Activated T-helper 1 cell treated with anti-CD3 and anti-CD28 coated beads, Interleukin-2, amount 50 U/mL, for 16 hours (primary cell): ENCODE results near the gene DNMBP.

ENCODE experiments used
- DNase-seq, 2 donors: peaks; one replicate each; pipeline ENCODE4 v3.0.0-alpha.2; 2020; ENCODE audit warnings: low read depth in 1 of 2, low spot score in 1 of 2

The DNMBP gene, protein sequence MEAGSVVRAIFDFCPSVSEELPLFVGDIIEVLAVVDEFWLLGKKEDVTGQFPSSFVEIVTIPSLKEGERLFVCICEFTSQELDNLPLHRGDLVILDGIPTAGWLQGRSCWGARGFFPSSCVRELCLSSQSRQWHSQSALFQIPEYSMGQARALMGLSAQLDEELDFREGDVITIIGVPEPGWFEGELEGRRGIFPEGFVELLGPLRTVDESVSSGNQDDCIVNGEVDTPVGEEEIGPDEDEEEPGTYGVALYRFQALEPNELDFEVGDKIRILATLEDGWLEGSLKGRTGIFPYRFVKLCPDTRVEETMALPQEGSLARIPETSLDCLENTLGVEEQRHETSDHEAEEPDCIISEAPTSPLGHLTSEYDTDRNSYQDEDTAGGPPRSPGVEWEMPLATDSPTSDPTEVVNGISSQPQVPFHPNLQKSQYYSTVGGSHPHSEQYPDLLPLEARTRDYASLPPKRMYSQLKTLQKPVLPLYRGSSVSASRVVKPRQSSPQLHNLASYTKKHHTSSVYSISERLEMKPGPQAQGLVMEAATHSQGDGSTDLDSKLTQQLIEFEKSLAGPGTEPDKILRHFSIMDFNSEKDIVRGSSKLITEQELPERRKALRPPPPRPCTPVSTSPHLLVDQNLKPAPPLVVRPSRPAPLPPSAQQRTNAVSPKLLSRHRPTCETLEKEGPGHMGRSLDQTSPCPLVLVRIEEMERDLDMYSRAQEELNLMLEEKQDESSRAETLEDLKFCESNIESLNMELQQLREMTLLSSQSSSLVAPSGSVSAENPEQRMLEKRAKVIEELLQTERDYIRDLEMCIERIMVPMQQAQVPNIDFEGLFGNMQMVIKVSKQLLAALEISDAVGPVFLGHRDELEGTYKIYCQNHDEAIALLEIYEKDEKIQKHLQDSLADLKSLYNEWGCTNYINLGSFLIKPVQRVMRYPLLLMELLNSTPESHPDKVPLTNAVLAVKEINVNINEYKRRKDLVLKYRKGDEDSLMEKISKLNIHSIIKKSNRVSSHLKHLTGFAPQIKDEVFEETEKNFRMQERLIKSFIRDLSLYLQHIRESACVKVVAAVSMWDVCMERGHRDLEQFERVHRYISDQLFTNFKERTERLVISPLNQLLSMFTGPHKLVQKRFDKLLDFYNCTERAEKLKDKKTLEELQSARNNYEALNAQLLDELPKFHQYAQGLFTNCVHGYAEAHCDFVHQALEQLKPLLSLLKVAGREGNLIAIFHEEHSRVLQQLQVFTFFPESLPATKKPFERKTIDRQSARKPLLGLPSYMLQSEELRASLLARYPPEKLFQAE (N-terminal part only)

GRCh38 chr10:100009793-100010676, at the start of gene DNMBP:
TSS of gene DNMBP (minus strand) at chr10:100009947. CDS start at chr10:99972124, 37,823 bp downstream.
- peak; percentile 51 to 73 for DNase-seq

GRCh38 chr10:100057948-100058347, 48.2 kb upstream of the DNMBP start:
- DNase-seq: no peak

- DNase-seq: no peak
These were observed 44.1 kb upstream of the DNMBP start for GRCh38 chr10:100053686-100054460.

DNA sequence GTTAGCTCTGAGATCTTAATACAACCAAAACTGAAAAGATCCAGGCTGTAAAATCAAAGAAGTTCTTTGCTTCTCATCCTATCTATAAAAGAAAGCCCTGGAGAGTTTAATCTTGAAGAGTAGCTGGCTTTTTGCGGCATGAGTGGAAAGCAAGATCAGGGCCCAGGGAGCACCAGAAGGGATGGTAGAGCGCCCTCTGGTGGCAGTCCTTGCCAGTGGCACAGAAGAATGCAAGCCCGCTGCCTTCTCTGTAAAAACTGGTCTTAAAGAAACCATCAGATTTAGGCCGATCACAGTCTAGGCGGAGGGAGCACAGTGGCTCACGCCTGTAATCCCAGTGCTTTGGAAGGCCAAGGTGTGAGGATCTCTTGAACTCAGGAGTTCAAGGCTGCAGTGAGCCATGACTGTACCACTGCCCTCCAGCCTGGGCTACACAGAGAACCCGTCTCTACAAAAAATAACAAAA, 36.3 kb upstream of the DNMBP start:
- peak; percentile 63 to 79 for DNase-seq

DNA sequence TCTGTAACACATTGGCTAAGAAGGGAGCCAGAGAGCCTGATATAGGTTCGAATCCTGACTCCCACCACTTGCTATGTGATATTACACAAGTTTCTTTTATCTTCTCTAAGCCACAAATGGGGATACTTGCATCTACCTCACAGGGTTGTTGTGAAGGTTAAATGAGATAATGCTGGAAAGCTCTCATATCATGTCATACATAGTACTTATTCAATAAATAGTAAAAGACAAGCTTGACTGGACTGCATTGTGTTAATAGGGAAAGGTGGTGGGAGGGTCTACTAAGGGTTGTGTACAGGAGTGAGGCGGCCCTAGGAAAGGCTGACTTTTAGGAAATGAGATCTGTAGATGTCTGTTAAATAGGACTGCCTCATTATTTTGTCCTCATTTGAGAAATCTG, 35.8 kb upstream of the DNMBP start:
- no peak for DNase-seq

- no peak for DNase-seq
These were observed 34.0 kb upstream of the DNMBP start for GRCh38 chr10:100043796-100044195.

DNA sequence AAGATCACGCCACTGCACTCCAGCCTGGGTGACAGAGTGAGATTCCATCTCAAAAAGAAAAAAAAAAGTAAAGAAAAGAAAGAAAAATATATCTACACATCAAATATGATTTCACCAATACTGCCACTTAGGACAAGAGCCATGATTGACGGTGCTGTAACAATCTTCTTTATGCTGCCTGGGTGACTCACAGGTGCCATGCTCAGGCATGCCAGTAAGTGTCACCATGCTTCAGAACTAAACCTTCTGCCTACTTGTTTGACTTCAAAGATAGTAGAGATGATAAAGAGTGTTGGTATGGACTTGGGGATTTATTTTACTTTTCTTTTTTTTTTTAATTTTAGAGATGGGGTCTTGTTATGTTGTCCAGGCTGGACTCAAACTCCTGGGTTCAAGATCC, 33.6 kb upstream of the DNMBP start:
- no peak for DNase-seq

- no peak for DNase-seq
These were observed 31.7 kb upstream of the DNMBP start for GRCh38 chr10:100041306-100042002.

DNA sequence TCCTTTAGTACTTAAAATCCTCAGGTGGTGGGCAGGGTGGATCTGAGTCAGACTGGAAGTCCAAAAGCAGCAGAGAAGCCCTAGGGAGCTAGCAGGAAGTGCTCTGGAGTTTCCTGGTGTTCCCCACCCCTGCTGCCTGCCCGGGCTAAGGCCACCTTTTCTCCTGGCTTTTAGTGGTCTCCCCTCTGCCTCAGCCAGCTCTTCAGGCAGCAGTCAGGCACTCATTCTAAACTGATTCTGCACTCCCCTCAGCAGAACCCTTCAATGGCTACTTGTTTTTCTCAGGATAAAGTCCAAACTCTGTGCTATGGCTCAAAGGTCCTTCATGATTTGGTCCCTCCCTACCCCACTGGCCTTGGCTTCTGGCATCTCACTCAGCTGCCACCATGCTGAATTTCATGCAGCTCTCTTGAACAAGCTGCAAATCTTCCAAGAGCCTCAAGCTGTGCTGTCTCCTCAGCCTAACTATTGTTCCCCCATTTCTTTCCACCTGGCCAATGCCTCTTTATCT, 28.9 kb upstream of the DNMBP start:
- DNase-seq: no peak

DNA sequence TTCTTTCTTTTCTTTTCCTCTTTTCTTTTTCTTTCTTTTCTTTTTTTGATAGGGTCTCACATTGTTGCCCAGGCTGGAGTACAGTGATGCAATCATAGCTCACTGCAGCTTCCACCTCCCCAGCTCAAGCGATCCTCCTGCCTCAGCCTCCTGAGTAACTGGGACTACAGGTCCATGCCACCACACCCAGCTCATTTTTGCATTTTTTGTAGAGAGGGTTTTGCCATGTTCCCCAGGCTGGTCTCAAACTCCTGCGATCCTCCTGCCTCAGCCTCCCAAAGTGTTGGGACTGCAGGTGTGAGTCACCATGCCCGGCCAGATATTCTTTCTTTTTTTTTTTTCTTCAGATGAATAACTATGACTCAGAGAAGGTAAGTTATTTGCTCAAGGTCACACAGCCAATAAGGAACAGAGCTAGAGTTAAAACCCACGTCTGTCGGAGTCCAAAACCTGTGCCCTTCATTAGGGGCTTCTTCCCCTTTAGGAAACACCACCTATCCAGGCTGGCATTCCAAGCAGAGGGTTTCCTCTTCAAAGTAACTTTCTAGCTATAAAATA, 28.1 kb upstream of the DNMBP start:
- DNase-seq: no peak

- DNase-seq: no peak
These were observed 27.1 kb upstream of the DNMBP start for GRCh38 chr10:100036850-100037249.

DNA sequence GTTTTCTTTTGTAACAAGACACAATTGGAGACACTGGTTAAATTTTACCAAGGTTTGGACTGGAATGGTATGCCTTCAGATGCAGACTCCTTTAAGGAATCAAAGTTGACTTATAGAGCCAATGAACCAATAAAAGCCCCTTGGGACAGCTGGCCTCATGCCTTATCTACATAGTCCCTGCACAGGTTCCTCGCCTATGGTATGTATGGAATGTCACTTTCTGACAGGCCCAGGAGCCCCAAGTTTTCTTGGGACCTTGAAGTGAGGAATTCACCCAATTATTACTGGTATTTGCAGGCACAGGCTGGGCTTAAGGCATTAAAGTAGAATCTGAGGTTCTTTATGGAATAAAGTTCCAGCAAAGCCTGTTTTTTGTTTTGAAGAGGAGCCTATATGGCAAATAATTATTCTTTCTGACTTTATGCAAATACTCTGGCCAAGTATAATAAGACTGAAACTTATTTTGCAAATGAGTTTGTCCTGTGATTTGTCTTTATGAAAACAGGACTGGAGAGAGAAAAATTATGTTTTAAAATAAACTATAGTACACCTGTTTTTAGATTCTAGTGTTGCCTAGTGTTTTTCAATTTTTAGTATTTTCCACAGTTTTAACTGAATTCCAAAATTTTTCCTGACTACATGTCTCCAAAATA, 24.1 kb upstream of the DNMBP start:
- DNase-seq: no peak

DNA sequence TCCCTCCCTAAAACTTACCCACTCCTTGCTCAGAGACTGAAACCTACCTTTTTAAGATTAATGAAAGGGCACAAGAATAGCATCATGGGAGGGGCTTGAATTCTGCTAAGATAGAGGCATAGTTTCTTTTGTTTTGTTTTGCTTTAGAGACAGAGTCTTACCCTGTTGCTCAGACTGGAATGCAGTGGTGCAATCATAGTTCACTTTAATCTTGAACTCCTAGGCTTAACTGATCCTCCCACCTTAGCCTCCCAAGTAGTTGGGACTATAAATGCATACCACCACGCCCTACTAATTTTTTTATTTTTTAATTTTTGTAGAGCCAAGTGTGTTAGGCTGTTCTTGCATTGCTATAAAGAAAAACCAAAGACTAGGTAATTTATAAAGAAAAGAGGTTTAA, 17.7 kb upstream of the DNMBP start:
- DNase-seq: no peak

- DNase-seq: no peak
These were observed 15.8 kb upstream of the DNMBP start for GRCh38 chr10:100025576-100025975.

GRCh38 chr10:100024748-100025147, 15.0 kb upstream of the DNMBP start:
- DNase-seq: no peak

GRCh38 chr10:100022403-100022802, 12.7 kb upstream of the DNMBP start:
- no peak for DNase-seq

DNA sequence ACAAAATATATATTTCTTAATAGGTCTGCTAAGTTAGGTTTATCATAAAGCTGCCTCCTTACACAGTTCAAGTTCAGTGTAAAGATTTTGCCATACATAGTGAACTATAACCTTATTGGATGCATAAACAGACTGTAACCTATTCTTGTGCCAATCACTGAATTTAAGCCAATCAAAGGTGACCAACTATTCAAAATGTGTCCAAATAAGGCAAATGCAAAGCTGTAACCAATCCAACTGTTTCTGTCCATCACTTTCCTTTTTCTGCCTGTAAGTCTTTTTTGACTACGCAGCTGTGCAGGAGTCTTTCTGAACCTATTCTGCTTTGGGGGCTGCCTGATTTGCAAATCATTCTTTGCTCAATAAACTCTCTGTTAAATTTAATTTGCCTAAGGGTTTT, 11.6 kb upstream of the DNMBP start:
- no peak for DNase-seq

DNA sequence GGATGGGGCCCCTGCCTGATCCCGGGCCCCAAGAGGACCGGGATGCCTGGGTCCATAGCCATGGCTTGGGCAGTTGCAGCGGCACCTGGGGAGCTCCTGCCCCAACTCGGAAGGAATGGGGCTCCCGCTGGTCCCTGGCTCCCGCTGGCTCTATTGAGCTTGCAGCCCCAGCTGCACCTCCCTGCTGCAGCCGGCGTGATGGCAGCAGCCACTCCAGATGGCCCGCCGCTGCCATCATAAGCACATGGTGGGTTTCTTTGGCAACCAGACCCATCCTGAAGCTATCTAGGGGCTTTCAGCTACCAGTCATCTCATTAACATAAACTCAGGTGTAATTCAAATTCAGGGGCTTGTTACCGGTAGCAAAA, 11.1 kb upstream of the DNMBP start:
- DNase-seq: no peak
